ENCODE measurements around the gene HFM1.

HFM1 gene

GRCh38 chr1:91412371-91412770 is 7.7 kb upstream of the HFM1 start:
- TF ChIP-seq, protein P1, sequence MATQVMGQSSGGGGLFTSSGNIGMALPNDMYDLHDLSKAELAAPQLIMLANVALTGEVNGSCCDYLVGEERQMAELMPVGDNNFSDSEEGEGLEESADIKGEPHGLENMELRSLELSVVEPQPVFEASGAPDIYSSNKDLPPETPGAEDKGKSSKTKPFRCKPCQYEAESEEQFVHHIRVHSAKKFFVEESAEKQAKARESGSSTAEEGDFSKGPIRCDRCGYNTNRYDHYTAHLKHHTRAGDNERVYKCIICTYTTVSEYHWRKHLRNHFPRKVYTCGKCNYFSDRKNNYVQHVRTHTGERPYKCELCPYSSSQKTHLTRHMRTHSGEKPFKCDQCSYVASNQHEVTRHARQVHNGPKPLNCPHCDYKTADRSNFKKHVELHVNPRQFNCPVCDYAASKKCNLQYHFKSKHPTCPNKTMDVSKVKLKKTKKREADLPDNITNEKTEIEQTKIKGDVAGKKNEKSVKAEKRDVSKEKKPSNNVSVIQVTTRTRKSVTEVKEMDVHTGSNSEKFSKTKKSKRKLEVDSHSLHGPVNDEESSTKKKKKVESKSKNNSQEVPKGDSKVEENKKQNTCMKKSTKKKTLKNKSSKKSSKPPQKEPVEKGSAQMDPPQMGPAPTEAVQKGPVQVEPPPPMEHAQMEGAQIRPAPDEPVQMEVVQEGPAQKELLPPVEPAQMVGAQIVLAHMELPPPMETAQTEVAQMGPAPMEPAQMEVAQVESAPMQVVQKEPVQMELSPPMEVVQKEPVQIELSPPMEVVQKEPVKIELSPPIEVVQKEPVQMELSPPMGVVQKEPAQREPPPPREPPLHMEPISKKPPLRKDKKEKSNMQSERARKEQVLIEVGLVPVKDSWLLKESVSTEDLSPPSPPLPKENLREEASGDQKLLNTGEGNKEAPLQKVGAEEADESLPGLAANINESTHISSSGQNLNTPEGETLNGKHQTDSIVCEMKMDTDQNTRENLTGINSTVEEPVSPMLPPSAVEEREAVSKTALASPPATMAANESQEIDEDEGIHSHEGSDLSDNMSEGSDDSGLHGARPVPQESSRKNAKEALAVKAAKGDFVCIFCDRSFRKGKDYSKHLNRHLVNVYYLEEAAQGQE (IDR thresholded peaks at IDR 0.05; ENCODE audit: low read depth), result no peak
- TF ChIP-seq TAF1 (IDR thresholded peaks at IDR 0.05; ENCODE audit: low read depth) (no peak), YY1 (IDR thresholded peaks at IDR 0.05; ENCODE audit: low read depth) (no peak), ZBTB7A (IDR thresholded peaks at IDR 0.05; ENCODE audit: low read depth) (no peak), TEAD4 (IDR thresholded peaks at IDR 0.05) (no peak), CEBPB (IDR thresholded peaks at IDR 0.05) (no peak), FOXM1 (IDR thresholded peaks at IDR 0.05; ENCODE audit: borderline replicate concordance, low read depth) (no peak), CREB1 (IDR thresholded peaks at IDR 0.05; ENCODE audit: low read depth) (no peak), USF1 (IDR thresholded peaks at IDR 0.05) (no peak), NFIC (IDR thresholded peaks at IDR 0.05) (no peak), EP300 (IDR thresholded peaks at IDR 0.05; ENCODE audit: borderline replicate concordance) (no peak), RAD21 (IDR thresholded peaks at IDR 0.05; ENCODE audit: low read depth) (no peak)
- TF ChIP-seq, protein P2, sequence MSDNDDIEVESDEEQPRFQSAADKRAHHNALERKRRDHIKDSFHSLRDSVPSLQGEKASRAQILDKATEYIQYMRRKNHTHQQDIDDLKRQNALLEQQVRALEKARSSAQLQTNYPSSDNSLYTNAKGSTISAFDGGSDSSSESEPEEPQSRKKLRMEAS (IDR thresholded peaks at IDR 0.05), result no peak

- TF ChIP-seq USF1 (IDR thresholded peaks at IDR 0.05), result no peak
- no peak for TF ChIP-seq TAF1 (IDR thresholded peaks at IDR 0.05; ENCODE audit: low read depth)
Measured at GRCh38 chr1:91406773-91407389, 2.2 kb upstream of the HFM1 start.

- no peak for TF ChIP-seq FOXM1 (IDR thresholded peaks at IDR 0.05; ENCODE audit: borderline replicate concordance, low read depth)
- TF ChIP-seq RAD21 (IDR thresholded peaks at IDR 0.05; ENCODE audit: low read depth), result peak; percentile 49; the same call in 1 of the 2 replicates
Measured at GRCh38 chr1:91402023-91402422, 2.6 kb downstream of the HFM1 start.

GRCh38 chr1:91400133-91400725 is 4.4 kb downstream of the HFM1 start:
- TF ChIP-seq CEBPB (IDR thresholded peaks at IDR 0.05), result no peak
- TF ChIP-seq ZBTB7A (IDR thresholded peaks at IDR 0.05; ENCODE audit: low read depth), result no peak
- TF ChIP-seq, protein P1 (IDR thresholded peaks at IDR 0.05; ENCODE audit: low read depth), result no peak
- TF ChIP-seq YY1 (IDR thresholded peaks at IDR 0.05; ENCODE audit: low read depth), result no peak
- TF ChIP-seq USF1 (IDR thresholded peaks at IDR 0.05), result no peak
- TF ChIP-seq RAD21 (IDR thresholded peaks at IDR 0.05; ENCODE audit: low read depth), result no peak
- TF ChIP-seq NFIC (IDR thresholded peaks at IDR 0.05), result no peak
- TF ChIP-seq FOXM1 (IDR thresholded peaks at IDR 0.05; ENCODE audit: borderline replicate concordance, low read depth), result no peak
- TF ChIP-seq TEAD4 (IDR thresholded peaks at IDR 0.05), result no peak
- TF ChIP-seq CREB1 (IDR thresholded peaks at IDR 0.05; ENCODE audit: low read depth), result no peak
- TF ChIP-seq TAF1 (IDR thresholded peaks at IDR 0.05; ENCODE audit: low read depth), result no peak

GRCh38 chr1:91398291-91398690 is 6.3 kb downstream of the HFM1 start:
- TF ChIP-seq TCF12 (IDR thresholded peaks at IDR 0.05; ENCODE audit: low read depth), result no peak
- no peak for TF ChIP-seq EP300 (IDR thresholded peaks at IDR 0.05; ENCODE audit: borderline replicate concordance)
- TF ChIP-seq, protein P1 (IDR thresholded peaks at IDR 0.05; ENCODE audit: low read depth), result no peak
- no peak for TF ChIP-seq FOXM1 (IDR thresholded peaks at IDR 0.05; ENCODE audit: borderline replicate concordance, low read depth)
- no peak for TF ChIP-seq ZBTB7A (IDR thresholded peaks at IDR 0.05; ENCODE audit: low read depth)
- TF ChIP-seq RAD21 (IDR thresholded peaks at IDR 0.05; ENCODE audit: low read depth), result no peak
- no peak for TF ChIP-seq NFIC (IDR thresholded peaks at IDR 0.05)
- TF ChIP-seq TEAD4 (IDR thresholded peaks at IDR 0.05), result no peak
